LHCN-M2 (cell line): Measurements from ENCODE around the gene KDM7A. TPM values are rescaled to one million over a fixed set of nuclear protein-coding genes. Genes with fewer than 3 reads are reported as not detected.
A peak's percentile ranks its signal among the peaks of the same experiment; 100 is the strongest.

Experiments
- DNase-seq: peaks from one replicate; pipeline ENCODE4 v3.0.0-alpha.2; 2012; ENCODE audit warnings: low read depth
- total RNA-seq: library from RNA; depleted of rRNA; stranded (reverse); fragments of >200 nt; gene quantifications from 2 replicates; pipeline ENCODE4 v1.2.3, GENCODE V29; 2014

KDM7A gene
- total RNA-seq, 1 experiment from 2014 or later, result 2.1 TPM

DNA sequence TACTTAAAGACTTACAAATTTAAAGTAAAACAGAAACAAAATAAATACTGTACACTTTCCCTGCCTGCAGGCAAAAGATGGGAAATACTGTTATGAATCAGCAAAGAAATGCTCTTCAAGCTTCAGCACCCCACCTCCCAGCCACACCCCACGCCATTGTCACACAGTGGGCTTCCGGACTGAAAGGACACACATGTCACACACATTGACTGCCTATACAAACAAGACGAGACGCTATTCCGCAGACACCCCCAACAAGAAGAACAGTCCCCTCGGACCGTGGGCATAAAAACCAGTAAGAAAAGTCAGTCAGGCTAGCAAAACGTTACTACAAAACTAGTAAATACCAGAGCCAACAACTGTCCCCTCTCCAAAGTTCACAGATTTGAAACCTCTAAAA lies 91.8 kb downstream of the KDM7A start:
- no peak for DNase-seq

DNA sequence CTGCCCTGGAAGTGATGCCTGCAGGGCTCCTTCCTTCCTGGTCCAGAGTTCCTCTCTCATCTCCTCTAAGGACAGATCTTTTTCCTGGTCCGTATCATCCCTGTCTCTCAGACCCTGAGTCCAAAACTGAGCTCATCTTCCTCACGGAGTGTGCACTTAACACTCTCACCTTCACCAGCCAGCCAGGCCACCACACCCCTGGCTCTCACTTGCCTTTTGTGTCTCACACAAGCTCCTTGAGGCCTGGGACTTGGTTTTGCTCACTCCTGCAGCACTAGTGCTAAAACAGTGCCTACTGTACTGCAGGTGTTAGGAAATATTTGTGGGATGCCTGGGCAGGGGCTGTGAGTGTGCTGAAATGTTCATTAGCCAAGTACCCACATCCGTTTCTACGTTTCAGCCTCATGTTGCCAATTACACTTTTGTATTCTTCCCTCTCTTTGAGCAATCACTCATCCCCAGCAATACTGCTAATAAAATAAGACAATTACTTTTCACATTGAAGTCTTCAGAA lies 92.6 kb downstream of the KDM7A start:
- DNase-seq, result no peak

GRCh38 chr7:140082770-140083169 lies 94.0 kb downstream of the KDM7A start:
- no peak for DNase-seq

DNA sequence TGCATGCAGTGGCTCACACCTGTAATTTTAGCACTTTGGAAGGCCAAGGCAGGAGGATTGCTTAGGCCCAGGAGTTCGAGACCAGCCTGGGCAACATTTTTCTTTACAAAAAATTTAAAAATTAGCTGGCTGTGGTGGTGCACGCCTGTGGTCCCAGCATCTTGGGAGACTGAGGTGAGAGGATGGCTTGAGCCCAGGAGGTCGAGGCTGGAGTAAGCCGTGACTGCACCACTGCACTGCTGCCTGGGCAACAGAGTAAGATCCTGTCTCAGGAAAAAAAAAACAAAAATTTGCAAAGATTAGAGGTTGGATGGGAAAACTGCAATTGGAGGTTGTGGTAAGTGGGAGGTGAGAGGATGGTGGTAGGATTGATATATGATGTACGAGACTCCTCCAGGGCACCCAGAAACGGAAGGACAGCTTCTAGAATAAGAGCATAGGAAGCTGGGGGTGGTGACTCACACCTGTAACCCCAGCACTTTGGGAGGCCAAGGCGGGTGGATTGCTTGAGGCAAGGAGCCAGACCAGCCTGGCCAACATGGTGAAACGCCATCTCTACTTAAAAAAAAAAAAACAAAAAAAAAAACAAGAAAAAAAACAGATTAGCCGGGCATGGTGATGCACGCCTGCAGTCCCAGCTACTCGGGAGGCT lies 94.9 kb downstream of the KDM7A start:
- no peak for DNase-seq

DNA sequence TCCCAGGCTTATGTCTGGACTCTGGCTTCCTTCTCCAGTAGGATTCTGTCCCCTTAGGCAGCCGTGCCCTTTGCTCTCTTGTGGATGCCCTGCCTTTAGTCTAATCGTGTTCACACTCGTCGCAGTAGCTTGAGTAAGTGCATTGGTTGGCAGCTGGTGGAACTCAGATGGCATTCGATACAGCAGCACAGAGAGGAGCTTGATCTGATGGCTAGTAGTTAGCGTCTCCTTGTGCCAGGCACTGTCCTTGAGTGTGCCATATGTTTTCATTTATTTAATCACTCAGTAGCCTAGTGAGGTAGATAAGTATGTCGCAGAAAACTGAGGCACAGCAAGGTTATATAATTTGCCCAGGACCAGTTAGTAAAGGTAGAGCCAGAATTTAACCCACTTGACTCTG lies 95.9 kb downstream of the KDM7A start:
- DNase-seq, result no peak

DNA sequence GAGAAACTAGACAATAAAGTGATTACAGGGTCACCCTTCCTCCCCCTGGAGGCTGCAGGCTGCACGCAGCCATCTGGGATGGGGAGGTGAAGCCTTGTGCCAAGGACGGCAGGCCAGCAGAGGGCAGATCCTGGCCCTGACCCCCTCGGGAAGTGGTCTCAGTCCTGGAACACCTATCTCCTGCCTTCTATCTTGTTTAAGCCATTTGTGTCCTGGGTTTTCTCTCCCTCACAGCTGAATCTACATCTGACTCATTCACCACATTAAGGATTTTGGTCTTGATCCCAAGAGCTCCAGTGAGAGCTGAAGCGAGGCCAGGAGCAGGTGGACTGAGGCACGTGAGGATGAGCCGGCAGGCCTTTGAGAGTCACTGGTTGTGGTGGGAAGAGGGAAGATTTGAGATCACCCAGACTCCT lies 97.7 kb downstream of the KDM7A start:
- peak; percentile 100 for DNase-seq

GRCh38 chr7:140078392-140078791 lies 98.4 kb downstream of the KDM7A start:
- no peak for DNase-seq

GRCh38 chr7:140074780-140075179 lies 102.0 kb downstream of the KDM7A start:
- peak; percentile 54 for DNase-seq

DNA sequence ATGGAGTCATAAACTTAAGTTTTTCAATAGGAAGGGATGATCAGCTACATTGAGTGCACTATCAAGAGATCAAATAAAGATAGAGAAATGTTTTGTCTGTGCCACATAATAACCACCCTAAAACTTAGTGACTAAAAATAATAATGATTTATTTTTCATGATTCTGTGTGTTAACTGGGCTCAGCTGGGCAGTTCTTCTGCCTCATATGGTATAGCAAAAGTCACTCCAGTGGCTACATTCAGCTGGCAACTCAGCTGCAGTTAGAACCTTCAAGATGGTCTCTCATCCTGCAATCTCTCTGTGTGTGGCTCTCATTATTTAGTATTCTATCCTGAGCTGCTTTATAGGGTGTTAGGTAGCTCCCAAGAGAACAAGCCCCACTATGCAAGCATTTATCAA lies 106.2 kb downstream of the KDM7A start:
- no peak for DNase-seq

DNA sequence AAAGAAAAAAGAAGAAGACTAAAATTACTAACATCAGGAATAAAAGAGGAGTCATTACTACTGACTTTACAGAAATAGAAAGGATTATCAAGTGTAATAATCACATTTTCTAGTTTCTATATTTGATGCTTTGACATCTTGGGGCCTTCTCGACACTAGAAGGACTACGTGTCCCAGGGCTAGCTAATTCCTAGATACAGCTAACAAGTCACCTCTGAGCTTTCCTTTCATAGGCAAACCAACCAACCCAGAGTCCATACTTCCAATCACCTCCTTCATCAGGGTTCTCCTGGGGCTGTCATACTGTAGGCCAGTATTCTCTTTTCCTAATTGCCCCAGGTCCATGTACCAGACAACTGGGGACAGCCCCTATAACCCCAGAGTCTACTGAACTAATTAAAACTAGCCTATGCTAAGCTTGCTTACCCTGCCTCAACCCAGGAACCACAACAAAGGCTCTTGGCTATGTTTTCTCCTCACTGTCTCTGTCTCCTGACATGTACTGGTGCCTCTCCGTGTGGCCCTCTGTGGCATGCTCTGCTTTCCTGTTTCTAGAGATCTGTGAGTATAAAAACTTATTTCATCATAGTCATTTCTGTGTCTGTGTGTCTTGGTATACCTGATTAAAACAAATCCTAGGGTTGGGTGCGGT lies 107.4 kb downstream of the KDM7A start:
- no peak for DNase-seq

- no peak for DNase-seq
Observed at GRCh38 chr7:140068033-140068432, 108.8 kb downstream of the KDM7A start.

GRCh38 chr7:140067052-140067451 lies 109.7 kb downstream of the KDM7A start:
- DNase-seq, result no peak

DNA sequence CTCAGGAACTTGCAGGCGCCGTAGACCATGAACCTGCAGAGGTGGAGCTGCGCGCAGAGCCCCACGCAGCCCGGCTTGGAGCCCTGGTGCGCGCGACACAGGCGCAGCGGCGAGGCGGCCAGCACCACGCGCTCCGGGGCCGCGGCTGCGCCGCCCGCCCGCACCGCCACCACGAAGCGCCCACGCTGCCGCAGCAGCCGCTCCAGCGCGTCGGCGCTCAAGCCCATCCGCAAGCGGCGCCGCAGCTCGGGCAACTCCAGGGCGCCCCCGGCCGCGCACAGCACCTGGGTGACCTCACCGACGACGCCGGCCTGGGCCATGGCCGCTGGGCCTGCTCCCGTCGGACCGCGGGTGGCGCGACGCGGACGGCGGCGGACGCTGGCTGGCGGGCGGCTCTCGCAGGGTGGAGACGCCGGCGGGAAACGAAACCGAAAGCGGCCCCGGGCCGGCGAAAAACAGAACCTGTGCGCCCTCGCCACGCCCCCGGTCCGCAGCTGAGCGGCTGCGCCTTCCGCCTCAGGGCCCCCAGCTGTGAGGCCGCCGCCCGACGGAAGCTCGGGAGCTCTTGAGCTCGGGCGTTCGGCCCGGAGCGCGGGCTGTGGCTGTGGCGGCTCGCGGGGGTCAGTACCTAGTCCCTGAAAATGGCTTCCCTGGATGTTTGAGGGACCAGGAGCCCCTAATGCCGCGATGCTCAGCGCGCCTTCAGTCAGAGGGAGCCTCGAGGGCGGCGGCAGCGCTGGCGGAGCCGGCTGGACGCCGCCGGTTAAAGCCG lies 114.1 kb downstream of the KDM7A start, which contains the start of gene PARP12:
PARP12 (minus strand) TSS at position 424 of the 772 bp plus-strand sequence; CDS start at position 320, 104 bp downstream.
- DNase-seq, result peak; percentile 78

GRCh38 chr7:140062118-140062527 lies 114.7 kb downstream of the KDM7A start:
- DNase-seq, result no peak

DNA sequence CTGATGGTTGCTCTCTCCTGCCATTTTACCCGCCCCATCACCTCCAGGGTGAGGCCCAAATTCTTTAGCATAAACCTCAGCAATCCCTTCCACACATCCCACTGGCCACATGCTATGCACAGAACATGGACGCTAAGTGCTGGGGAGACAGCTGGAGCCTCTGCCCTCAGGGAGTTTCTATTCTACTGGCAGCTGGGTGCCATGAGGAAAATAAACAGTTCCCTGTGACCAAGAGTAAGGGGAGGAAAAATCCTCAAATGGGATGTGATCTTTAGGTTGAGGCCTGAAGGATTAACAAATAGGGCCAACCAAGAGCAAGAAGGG lies 115.2 kb downstream of the KDM7A start:
- peak; percentile 26 for DNase-seq

DNA sequence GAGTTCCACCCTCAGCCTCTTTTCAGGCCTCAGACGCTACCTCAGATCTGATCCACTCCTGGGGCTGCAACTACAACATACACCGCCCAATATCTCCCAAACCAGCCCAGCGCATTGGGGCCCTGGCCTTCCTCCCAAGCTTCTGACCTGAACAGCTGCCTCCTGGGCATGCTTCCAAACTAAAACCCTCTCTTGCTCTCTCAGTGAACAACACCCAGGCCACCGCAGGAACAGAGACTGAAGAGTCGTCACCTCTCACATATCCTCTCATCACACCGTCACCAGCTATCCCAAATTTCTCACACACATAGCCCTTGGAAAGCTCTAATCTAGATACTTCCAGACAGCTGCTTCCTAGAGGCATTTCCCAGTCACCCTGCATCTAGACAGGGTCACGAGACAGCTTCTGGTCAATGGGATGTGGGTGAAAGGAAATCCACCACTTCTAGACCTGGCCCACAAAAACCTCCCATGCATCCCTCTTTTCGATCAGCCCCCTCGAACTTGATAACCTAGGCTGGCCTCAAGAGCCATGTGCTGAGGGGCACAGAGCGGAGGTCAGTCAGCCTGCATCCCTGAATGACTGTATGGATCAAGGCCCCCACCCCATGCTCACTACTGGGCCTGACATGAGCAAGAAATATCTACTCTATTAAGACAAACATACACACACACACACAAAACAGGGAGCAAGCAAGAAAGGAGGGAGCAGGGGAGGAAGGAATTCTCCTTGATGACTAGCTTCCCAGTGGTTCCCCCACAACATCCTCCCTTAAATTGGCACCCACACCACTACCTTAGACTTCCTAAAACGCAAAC lies 115.8 kb downstream of the KDM7A start:
- DNase-seq, result peak; percentile 99

- DNase-seq, result no peak
Observed at GRCh38 chr7:140060243-140060630, 116.5 kb downstream of the KDM7A start.

- DNase-seq, result peak; percentile 94
Observed at GRCh38 chr7:140059273-140060242, 117.2 kb downstream of the KDM7A start.

DNA sequence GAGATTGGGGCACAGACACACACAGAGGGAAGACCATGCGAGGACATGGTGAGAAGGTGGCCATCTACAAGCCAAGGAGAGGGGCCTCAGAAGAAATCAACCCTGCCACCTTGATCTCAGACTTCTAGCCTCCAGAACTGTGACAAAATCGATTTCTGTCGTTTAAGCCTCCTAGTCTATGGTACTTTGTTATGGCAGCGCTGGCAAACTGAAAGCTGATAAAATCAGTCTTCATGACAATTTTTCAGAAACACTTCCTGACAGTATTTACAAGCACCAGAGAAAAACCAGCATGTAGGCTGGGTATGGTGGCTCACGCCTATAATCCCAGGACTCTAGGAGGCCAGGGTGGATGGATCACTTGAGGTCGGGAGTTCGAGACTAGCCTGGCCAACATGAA lies 118.3 kb downstream of the KDM7A start:
- DNase-seq, result no peak

DNA sequence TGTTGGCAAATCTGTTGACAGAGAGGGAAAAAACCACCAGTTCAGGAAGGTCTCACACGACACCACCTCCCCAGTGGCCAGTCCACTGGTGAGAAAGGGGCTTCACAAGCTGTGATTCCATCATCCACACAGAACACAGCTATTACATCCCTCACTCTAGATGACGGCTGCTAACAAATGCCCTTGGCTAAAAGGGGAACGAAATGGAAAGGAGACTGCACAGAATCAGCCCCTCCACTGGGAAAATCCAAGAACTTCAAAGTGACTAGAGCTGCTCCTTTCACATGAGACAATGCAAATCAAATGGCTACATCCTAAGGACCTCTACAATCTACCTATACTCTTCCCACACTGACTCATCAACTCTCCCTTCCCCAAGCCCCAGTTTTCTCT lies 119.6 kb downstream of the KDM7A start:
- no peak for DNase-seq
